CD4-positive, CD25-positive, alpha-beta regulatory T cell (primary cell): ENCODE measurements around the gene MUL1. TPM values are rescaled to one million over a fixed set of nuclear protein-coding genes. Genes with fewer than 3 reads are reported as not detected.
A peak's percentile ranks its signal among the peaks of the same experiment; 100 is the strongest.

Experiments
- ATAC-seq, 2 donors: fragments of 150-1000 bp; cut with Tn5 transposase; one replicate each; pipeline ENCODE4 v1.10.0; 2021; ENCODE audit warnings: low read depth in 2 of 2, moderate number of reproducible peaks in 2 of 2, moderate library complexity in 1 of 2
- DNase-seq, 3 donors: peaks; one replicate each; pipeline versions ENCODE4 v3.0.0 to v3.0.0-alpha.2; 2012 to 2022; ENCODE audit warnings: mixed read lengths in 1 of 3
- H3K27ac ChIP-seq: one replicate; pipeline ENCODE4 v1.7.0; 2013; ENCODE audit warnings: mild to moderate bottlenecking, low read length; ENCODE audit not compliant: insufficient read depth, poor library complexity, severe bottlenecking
- H3K27me3 ChIP-seq: one replicate; pipeline ENCODE4 v1.7.0; 2013; ENCODE audit warnings: low read length; ENCODE audit not compliant: control insufficient read depth, insufficient read depth
- H3K36me3 ChIP-seq: one replicate; pipeline ENCODE4 v1.7.0; 2013; ENCODE audit warnings: mild to moderate bottlenecking, low read length, moderate library complexity; ENCODE audit not compliant: control insufficient read depth, insufficient read depth
- H3K4me1 ChIP-seq: 2 replicates; pipeline ENCODE4 v1.7.0; 2013; ENCODE audit warnings: mild to moderate bottlenecking, low read length; ENCODE audit not compliant: insufficient read depth, control insufficient read depth, poor library complexity, severe bottlenecking
- H3K4me3 ChIP-seq: one replicate; pipeline ENCODE4 v1.7.0; 2013; ENCODE audit warnings: low read depth, mild to moderate bottlenecking, low read length, moderate library complexity
- H3K9me3 ChIP-seq, 2 experiments: 1 replicate in 1 of 2; 2 replicates in 1 of 2; pipeline ENCODE4 v1.7.0; 2013; ENCODE audit warnings: low read length in 2 of 2, mild to moderate bottlenecking in 1 of 2, moderate library complexity in 1 of 2; ENCODE audit not compliant: control insufficient read depth in 2 of 2
- H3K27ac Mint-ChIP-seq, 3 donors: one replicate each; pipeline ENCODE4 v1.8.0; 2020 to 2022; ENCODE audit warnings: mild to moderate bottlenecking in 3 of 3, mixed read lengths in 3 of 3, moderate library complexity in 2 of 3
- H3K27me3 Mint-ChIP-seq: one replicate; pipeline ENCODE4 v1.8.0; 2022; ENCODE audit warnings: mild to moderate bottlenecking, mixed read lengths
- H3K36me3 Mint-ChIP-seq: one replicate; pipeline ENCODE4 v1.8.0; 2020; ENCODE audit warnings: mixed read lengths
- H3K4me1 Mint-ChIP-seq, 4 donors: one replicate each; pipeline ENCODE4 v1.8.0; 2020 to 2022; ENCODE audit warnings: mixed read lengths in 4 of 4, mild to moderate bottlenecking in 1 of 4
- H3K4me3 Mint-ChIP-seq, 4 donors: one replicate each; pipeline ENCODE4 v1.8.0; 2020 to 2022; ENCODE audit warnings: mild to moderate bottlenecking in 4 of 4, mixed read lengths in 4 of 4, moderate library complexity in 3 of 4
- H3K9me3 Mint-ChIP-seq, 7 donors: one replicate each; pipeline ENCODE4 v1.8.0; 2020 to 2022; ENCODE audit warnings: mixed read lengths in 7 of 7, mild to moderate bottlenecking in 3 of 7, moderate library complexity in 2 of 7
- polyA plus RNA-seq, 4 donors: library from polyadenylated mRNA; unstranded; fragments of 300-500 nt; fragmentation: Illumina TruSeq; gene quantifications; one replicate each; pipeline ENCODE4 v1.2.3, GENCODE V29; 2021
- total RNA-seq: library from RNA; stranded (reverse); gene quantifications from one replicate; pipeline ENCODE4 v1.2.3, GENCODE V29; 2022

Gene MUL1
- total and polyA plus RNA-seq, 5 donors from 2014 or later, result 20.4 to 47.0 (median 35.1) TPM

- H3K9me3 Mint-ChIP-seq, result no peaks in the 10 kb centered on the region
- Histone ChIP-seq H3K4me3 (no peak overlapping the region), H3K4me1 (peaks cover 10% of the 10 kb centered on the region), H3K9me3 (no peaks in the 10 kb centered on the region), H3K27me3 (no peaks in the 10 kb centered on the region), H3K27ac (no peak overlapping the region), H3K36me3 (peaks cover 24% of the 10 kb centered on the region)
- peaks cover 5% of the 10 kb centered on the region for H3K27me3 Mint-ChIP-seq
- DNase-seq (no peak), ATAC-seq (no peak)
- H3K27ac Mint-ChIP-seq, result peak overlapping the region in 1 of 3 donors; percentile 77
- H3K36me3 Mint-ChIP-seq, result peaks cover 5% of the 10 kb centered on the region
- H3K4me3 Mint-ChIP-seq, result no peak overlapping the region
- peaks cover 0 to 3% (median under 1%) of the 10 kb centered on the region in 4 donors for H3K4me1 Mint-ChIP-seq
These were observed 12.3 kb downstream of the MUL1 start for GRCh38 chr1:20495661-20496060.

- Mint-ChIP-seq H3K27me3 (peaks cover 6% of the 10 kb centered on the region), H3K36me3 (no peaks in the 10 kb centered on the region), H3K4me1 (peaks cover 0 to 3% (median under 1%) of the 10 kb centered on the region in 4 donors), H3K27ac (peak overlapping the region in 1 of 3 donors; percentile 9), H3K9me3 (no peaks in the 10 kb centered on the region), H3K4me3 (no peak overlapping the region)
- Histone ChIP-seq H3K27me3 (no peaks in the 10 kb centered on the region), H3K27ac (no peak overlapping the region), H3K4me1 (peaks cover 10% of the 10 kb centered on the region), H3K4me3 (no peak overlapping the region), H3K36me3 (peaks cover 16% of the 10 kb centered on the region), H3K9me3 (no peaks in the 10 kb centered on the region)
- ATAC-seq, result no peak
- no peak for DNase-seq
These were observed 13.2 kb downstream of the MUL1 start for GRCh38 chr1:20494609-20495311.

GRCh38 chr1:20493839-20494608 lies 13.9 kb downstream of the MUL1 start:
- Mint-ChIP-seq H3K9me3 (no peaks in the 10 kb centered on the region), H3K27ac (no peak overlapping the region), H3K4me1 (peaks cover 0 to 3% (median under 1%) of the 10 kb centered on the region in 4 donors), H3K27me3 (peaks cover 6% of the 10 kb centered on the region), H3K4me3 (no peak overlapping the region), H3K36me3 (no peaks in the 10 kb centered on the region)
- no peaks in the 10 kb centered on the region for H3K27me3 ChIP-seq
- H3K9me3 ChIP-seq, result no peaks in the 10 kb centered on the region
- peaks cover 10% of the 10 kb centered on the region for H3K4me1 ChIP-seq
- H3K4me3 ChIP-seq, result peak overlapping the region; percentile 60
- ATAC-seq (peak; percentile 59), DNase-seq (peak; percentile 66 to 81 (median 74))
- no peak overlapping the region for H3K27ac ChIP-seq
- H3K36me3 ChIP-seq, result peaks cover 10% of the 10 kb centered on the region

GRCh38 chr1:20493309-20493708 lies 14.6 kb downstream of the MUL1 start:
- no peak for ATAC-seq
- peaks cover 0 to 3% (median under 1%) of the 10 kb centered on the region in 4 donors for H3K4me1 Mint-ChIP-seq
- Histone ChIP-seq H3K4me1 (peaks cover 10% of the 10 kb centered on the region), H3K36me3 (peaks cover 3% of the 10 kb centered on the region), H3K27me3 (no peaks in the 10 kb centered on the region), H3K27ac (no peak overlapping the region), H3K9me3 (no peaks in the 10 kb centered on the region), H3K4me3 (no peak overlapping the region)
- peak overlapping the region in 1 of 3 donors; percentile 53 for H3K27ac Mint-ChIP-seq
- H3K36me3 Mint-ChIP-seq, result no peaks in the 10 kb centered on the region
- DNase-seq, result no peak
- peaks cover 13% of the 10 kb centered on the region for H3K27me3 Mint-ChIP-seq
- peaks cover 0 to 1% (median 0%) of the 10 kb centered on the region in 7 donors for H3K9me3 Mint-ChIP-seq
- H3K4me3 Mint-ChIP-seq, result no peak overlapping the region

- Mint-ChIP-seq H3K4me3 (no peak overlapping the region), H3K9me3 (peaks cover 0 to 1% (median 0%) of the 10 kb centered on the region in 7 donors), H3K36me3 (no peaks in the 10 kb centered on the region), H3K27ac (no peak overlapping the region), H3K4me1 (peaks cover 0 to 3% (median under 1%) of the 10 kb centered on the region in 4 donors), H3K27me3 (peaks cover 18% of the 10 kb centered on the region)
- ATAC-seq, result no peak
- H3K27me3 ChIP-seq, result peaks cover 5% of the 10 kb centered on the region
- no peaks in the 10 kb centered on the region for H3K36me3 ChIP-seq
- no peak overlapping the region for H3K4me3 ChIP-seq
- H3K27ac ChIP-seq, result no peak overlapping the region
- H3K9me3 ChIP-seq, result no peaks in the 10 kb centered on the region
- no peak for DNase-seq
- peaks cover 10% of the 10 kb centered on the region for H3K4me1 ChIP-seq
These were observed 15.2 kb downstream of the MUL1 start for GRCh38 chr1:20492751-20493150.

- Mint-ChIP-seq H3K4me3 (no peak overlapping the region), H3K4me1 (peaks cover 0 to 8% (median 3%) of the 10 kb centered on the region in 4 donors), H3K27me3 (peaks cover 27% of the 10 kb centered on the region), H3K9me3 (peaks cover 0 to 1% (median 0%) of the 10 kb centered on the region in 7 donors), H3K36me3 (no peaks in the 10 kb centered on the region), H3K27ac (no peak overlapping the region)
- Histone ChIP-seq H3K27ac (no peak overlapping the region), H3K4me1 (peaks cover 10% of the 10 kb centered on the region), H3K4me3 (no peak overlapping the region), H3K27me3 (peaks cover 10% of the 10 kb centered on the region), H3K9me3 (no peaks in the 10 kb centered on the region), H3K36me3 (no peaks in the 10 kb centered on the region)
- DNase-seq (no peak), ATAC-seq (no peak)
These were observed 16.1 kb downstream of the MUL1 start for GRCh38 chr1:20491866-20492265.

GRCh38 chr1:20491178-20491577 lies 16.8 kb downstream of the MUL1 start:
- H3K36me3 Mint-ChIP-seq, result no peaks in the 10 kb centered on the region
- ATAC-seq, result no peak

More at GRCh38 chr1:20491178-20491577, 16.8 kb downstream of the MUL1 start:
- Mint-ChIP-seq H3K4me1 (peaks cover 0 to 8% (median 2%) of the 10 kb centered on the region in 4 donors), H3K27ac (no peak overlapping the region), H3K9me3 (peaks cover 0 to 1% (median 0%) of the 10 kb centered on the region in 7 donors), H3K4me3 (no peak overlapping the region), H3K27me3 (peaks cover 28% of the 10 kb centered on the region)
- Histone ChIP-seq H3K4me3 (no peak overlapping the region), H3K36me3 (no peaks in the 10 kb centered on the region), H3K27ac (no peak overlapping the region), H3K4me1 (peaks cover 17% of the 10 kb centered on the region), H3K27me3 (peaks cover 10% of the 10 kb centered on the region), H3K9me3 (no peaks in the 10 kb centered on the region)
- no peak for DNase-seq
